NCI-H2081 treated with DMSO at 0.1 percent for 48 hours (cell line): ENCODE results near the gene GRIP1.
"Not testable (repeated sequence)": the region's sequence is repeated elsewhere in the genome, so short reads cannot be mapped to it uniquely, and the experiment has no call there.

Source experiments
- DNase-seq: peaks from one replicate; lab custom pipeline; 2025; lab: John Stamatoyannopoulos, UW

The GRIP1 gene

GRCh38 chr12:66321435-66321834 lies 357.4 kb downstream of the GRIP1 start:
- DNase-seq, result no peak

GRCh38 chr12:66320996-66321395 lies 357.9 kb downstream of the GRIP1 start:
- no peak for DNase-seq

- no peak for DNase-seq
Measured at GRCh38 chr12:66319266-66319954, 359.5 kb downstream of the GRIP1 start.

DNA sequence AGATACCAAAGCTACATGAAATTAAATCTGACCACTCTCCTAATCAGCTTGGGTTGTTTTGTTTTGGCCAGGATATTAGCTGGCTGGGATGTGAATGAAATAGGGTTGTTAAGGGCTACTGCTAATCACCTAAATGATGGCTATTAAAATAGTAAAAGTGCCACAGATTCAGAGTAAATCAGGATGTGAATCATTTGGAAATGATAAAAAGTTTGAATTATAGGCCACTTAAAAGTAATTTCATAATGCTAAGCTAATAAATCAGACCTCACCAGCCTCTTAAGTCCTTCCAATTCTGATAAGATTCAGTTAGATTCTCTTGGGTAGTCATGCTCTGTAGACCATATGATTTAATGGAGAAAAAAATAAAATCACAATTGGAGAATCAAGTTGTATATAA lies 364.6 kb downstream of the GRIP1 start:
- no peak for DNase-seq

DNA sequence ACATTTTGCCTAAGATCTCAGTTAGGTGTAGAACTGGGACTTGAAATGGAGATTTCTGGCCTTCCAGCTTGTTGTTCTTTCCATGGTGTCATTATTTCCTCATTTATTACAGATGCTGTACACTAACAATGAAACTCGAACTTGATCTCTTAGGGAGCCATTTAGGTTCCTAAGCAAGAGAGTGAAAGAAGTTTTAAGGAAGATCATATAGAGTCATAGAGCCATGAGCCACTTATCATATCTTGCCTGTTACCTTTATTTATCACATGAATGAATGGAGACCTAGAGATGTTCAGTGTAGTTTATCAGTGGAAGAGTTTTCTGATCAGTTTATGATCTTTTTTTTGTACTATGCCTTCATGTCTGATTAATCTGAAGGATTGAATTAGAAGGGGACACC lies 366.7 kb downstream of the GRIP1 start:
- DNase-seq, result no peak

- DNase-seq, result no peak
Measured at GRCh38 chr12:66309606-66310005, 369.3 kb downstream of the GRIP1 start.

- no peak for DNase-seq
Measured at GRCh38 chr12:66304296-66304900, 374.5 kb downstream of the GRIP1 start.

DNA sequence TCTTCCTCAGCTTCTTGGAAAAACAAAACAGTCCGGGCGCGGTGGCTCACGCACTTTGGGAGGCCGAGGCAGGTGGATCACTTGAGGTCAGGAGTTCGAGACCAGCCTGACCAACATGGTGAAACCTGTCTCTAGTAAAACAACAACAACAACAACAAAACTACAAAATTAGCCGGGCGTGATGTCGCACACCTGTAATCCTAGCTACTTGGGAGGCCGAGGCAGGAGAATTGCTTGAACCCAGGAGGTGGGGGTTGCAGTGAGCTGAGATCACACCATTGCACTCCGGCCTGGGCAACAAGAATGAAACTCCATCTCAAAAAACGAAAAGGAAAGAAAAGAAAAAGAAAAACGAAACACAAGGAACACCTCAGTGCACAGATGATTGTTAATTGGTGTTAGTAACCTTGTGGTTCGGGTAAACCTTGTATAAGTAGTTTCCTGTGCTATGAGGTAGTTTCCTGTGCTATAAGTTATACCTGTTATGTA lies 375.5 kb downstream of the GRIP1 start:
- DNase-seq, result not testable (repeated sequence)

- DNase-seq, result no peak
Measured at GRCh38 chr12:66302827-66303169, 376.1 kb downstream of the GRIP1 start.

GRCh38 chr12:66301944-66302826 lies 376.7 kb downstream of the GRIP1 start, which contains the start of gene HELB:
HELB (plus strand) TSS chr12:66302493; CDS start chr12:66302604, 111 bp downstream.
- peak; percentile 83 for DNase-seq

- DNase-seq, result no peak
Measured at GRCh38 chr12:66297923-66298322, 381.0 kb downstream of the GRIP1 start.
